ENCODE data around the gene HMGN4. TPM values are rescaled to one million over a fixed set of nuclear protein-coding genes. Genes with fewer than 3 reads are reported as not detected.

Gene HMGN4
- total and polyA plus RNA-seq, 2 of the 8 experiments (the other 6 are each of a cell fraction or from before 2014, with no cell fraction given), result 23.4 to 66.4 TPM

DNA sequence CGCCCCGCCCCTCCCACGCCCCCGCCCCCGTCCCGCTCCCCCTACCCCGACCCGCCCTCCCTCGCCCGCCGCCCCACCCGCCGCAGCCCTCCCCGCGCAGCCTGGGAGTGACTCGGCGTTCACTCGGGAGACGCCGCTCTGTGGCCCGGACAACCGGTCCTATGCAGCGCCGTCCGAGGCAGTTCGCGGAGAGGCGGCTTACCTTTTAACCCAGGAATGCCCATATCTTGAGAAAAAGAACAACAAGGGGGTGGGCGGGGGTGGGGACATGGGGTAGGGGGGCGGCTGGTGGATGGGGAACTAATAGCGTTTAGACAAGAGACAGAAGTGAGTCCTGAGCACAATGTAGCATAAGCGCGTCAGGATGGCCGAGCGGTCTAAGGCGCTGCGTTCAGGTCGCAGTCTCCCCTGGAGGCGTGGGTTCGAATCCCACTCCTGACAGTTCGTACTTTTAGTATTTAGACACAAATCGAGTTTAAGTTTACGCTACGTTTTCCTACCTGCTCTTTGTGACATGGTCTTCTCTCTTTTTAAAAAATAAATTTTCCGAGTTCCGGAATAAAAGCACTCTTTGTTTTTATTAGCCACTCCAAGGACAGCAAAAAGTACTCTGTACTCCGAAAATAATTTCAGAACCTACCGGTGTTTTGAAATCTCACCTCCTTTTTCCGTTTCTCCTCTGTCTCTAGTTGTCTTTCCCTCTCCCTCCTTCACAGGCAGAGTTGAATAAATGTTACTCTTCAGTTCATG lies 17.1 kb upstream of the HMGN4 start (continued):
- TF ChIP-seq RNF2 (IDR thresholded peaks at IDR 0.05; ENCODE audit: borderline replicate concordance, low read depth, low read length, missing control alignments, poor library complexity, severe bottlenecking), result no peak
- TF ChIP-seq, protein P1, sequence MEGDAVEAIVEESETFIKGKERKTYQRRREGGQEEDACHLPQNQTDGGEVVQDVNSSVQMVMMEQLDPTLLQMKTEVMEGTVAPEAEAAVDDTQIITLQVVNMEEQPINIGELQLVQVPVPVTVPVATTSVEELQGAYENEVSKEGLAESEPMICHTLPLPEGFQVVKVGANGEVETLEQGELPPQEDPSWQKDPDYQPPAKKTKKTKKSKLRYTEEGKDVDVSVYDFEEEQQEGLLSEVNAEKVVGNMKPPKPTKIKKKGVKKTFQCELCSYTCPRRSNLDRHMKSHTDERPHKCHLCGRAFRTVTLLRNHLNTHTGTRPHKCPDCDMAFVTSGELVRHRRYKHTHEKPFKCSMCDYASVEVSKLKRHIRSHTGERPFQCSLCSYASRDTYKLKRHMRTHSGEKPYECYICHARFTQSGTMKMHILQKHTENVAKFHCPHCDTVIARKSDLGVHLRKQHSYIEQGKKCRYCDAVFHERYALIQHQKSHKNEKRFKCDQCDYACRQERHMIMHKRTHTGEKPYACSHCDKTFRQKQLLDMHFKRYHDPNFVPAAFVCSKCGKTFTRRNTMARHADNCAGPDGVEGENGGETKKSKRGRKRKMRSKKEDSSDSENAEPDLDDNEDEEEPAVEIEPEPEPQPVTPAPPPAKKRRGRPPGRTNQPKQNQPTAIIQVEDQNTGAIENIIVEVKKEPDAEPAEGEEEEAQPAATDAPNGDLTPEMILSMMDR (IDR thresholded peaks at IDR 0.05; ENCODE audit: control extremely low read depth in 1 of 3, insufficient read depth in 1 of 3, low read depth in 1 of 3, low read length in 3 of 3), result no peak
- TF ChIP-seq, protein P2, sequence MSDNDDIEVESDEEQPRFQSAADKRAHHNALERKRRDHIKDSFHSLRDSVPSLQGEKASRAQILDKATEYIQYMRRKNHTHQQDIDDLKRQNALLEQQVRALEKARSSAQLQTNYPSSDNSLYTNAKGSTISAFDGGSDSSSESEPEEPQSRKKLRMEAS (IDR thresholded peaks at IDR 0.05), result 0 out of 2 replicates have a peak, but pooled peaks have one; percentile 18
- no peak for TF ChIP-seq TCF12 (IDR thresholded peaks at IDR 0.05; ENCODE audit: low read depth, low read length)
- TF ChIP-seq CBX8 (IDR thresholded peaks at IDR 0.05; ENCODE audit: borderline replicate concordance, low read depth, low read length), result no peak
- TF ChIP-seq TBP (IDR thresholded peaks at IDR 0.05; ENCODE audit: low read depth, low read length), result peak; percentile 98
- peak; percentile 18 to 46; a peak in 2 of 3 replicates for TF ChIP-seq POLR2A (IDR thresholded peaks at IDR 0.05; ENCODE audit: control extremely low read depth in 1 of 2, low read depth in 2 of 2, low read length in 2 of 2)
- TF ChIP-seq KDM5A (IDR thresholded peaks at IDR 0.05; ENCODE audit: low read length), result no peak
- peak; percentile 48 to 55; a peak in 3 of 4 replicates for TF ChIP-seq SIN3A (conservative IDR thresholded peaks at IDR 0.05 in 1 of 2, IDR thresholded peaks at IDR 0.05 in 1 of 2; ENCODE audit: low read depth in 1 of 2, low read length in 2 of 2)
- no peak for TF ChIP-seq SP2 (IDR thresholded peaks at IDR 0.05; ENCODE audit: low read length)
- TF ChIP-seq PHF8 (conservative IDR thresholded peaks at IDR 0.05; ENCODE audit: low read depth, low read length), result no peak
